Type B pancreatic cell (in vitro differentiated cells): ENCODE results near the gene PIK3AP1. TPM values are rescaled to one million over a fixed set of nuclear protein-coding genes. Genes with fewer than 3 reads are reported as not detected.
"Not testable (repeated sequence)": the region's sequence is repeated elsewhere in the genome, so short reads cannot be mapped to it uniquely, and the experiment has no call there.

Experiments used
- DNase-seq: peaks from one replicate; pipeline ENCODE4 v3.0.0; 2021; ENCODE audit warnings: mixed read lengths; ENCODE audit not compliant: unreplicated experiment; ENCODE audit errors: extremely low spot score
- H3K27ac Mint-ChIP-seq: 2 replicates; pipeline ENCODE4 v1.8.0; 2021; ENCODE audit warnings: mild to moderate bottlenecking, mixed read lengths
- H3K27me3 Mint-ChIP-seq: 2 replicates; pipeline ENCODE4 v1.8.0; 2021; ENCODE audit warnings: mixed read lengths
- H3K36me3 Mint-ChIP-seq: 2 replicates; pipeline ENCODE4 v1.8.0; 2021; ENCODE audit warnings: mixed read lengths
- H3K4me1 Mint-ChIP-seq: one replicate; pipeline ENCODE4 v1.8.0; 2021; ENCODE audit warnings: mixed read lengths; ENCODE audit not compliant: unreplicated experiment
- H3K4me3 Mint-ChIP-seq: 2 replicates; pipeline ENCODE4 v1.8.0; 2021; ENCODE audit warnings: mild to moderate bottlenecking, mixed read lengths
- H3K9me3 Mint-ChIP-seq: 2 replicates; pipeline ENCODE4 v1.8.0; 2021; ENCODE audit warnings: mixed read lengths
- CTCF ChIP-seq: fragments of 200-600 bp; sonication (generic); conservative IDR thresholded peaks from 2 replicates; pipeline ENCODE4 v1.5.0; 2021; ENCODE audit warnings: antibody characterized with exemption, mild to moderate bottlenecking
- total RNA-seq: library from RNA; stranded (reverse); gene quantifications from 2 replicates; pipeline ENCODE4 v1.2.1, GENCODE V29; 2021; ENCODE audit warnings: low replicate concordance

PIK3AP1 gene
- total RNA-seq, 1 donor from 2014 or later: 3.5 TPM

GRCh38 chr10:96560489-96560888 lies 159.8 kb downstream of the PIK3AP1 start:
- TF ChIP-seq CTCF: no peak
- peaks cover 32% of the 10 kb centered on the region for H3K36me3 Mint-ChIP-seq
- H3K27ac Mint-ChIP-seq: no peak overlapping the region
- no peak overlapping the region for H3K4me3 Mint-ChIP-seq
- H3K27me3 Mint-ChIP-seq: no peaks in the 10 kb centered on the region
- DNase-seq: no peak
- H3K4me1 Mint-ChIP-seq: no peaks in the 10 kb centered on the region
- H3K9me3 Mint-ChIP-seq: no peaks in the 10 kb centered on the region

- H3K27ac Mint-ChIP-seq: no peak overlapping the region
- peak; percentile 72 for TF ChIP-seq CTCF
- DNase-seq: no peak
- H3K36me3 Mint-ChIP-seq: peaks cover 19% of the 10 kb centered on the region
- no peaks in the 10 kb centered on the region for H3K27me3 Mint-ChIP-seq
- no peaks in the 10 kb centered on the region for H3K9me3 Mint-ChIP-seq
- no peaks in the 10 kb centered on the region for H3K4me1 Mint-ChIP-seq
- no peak overlapping the region for H3K4me3 Mint-ChIP-seq
Measured at GRCh38 chr10:96556003-96556402, 164.3 kb downstream of the PIK3AP1 start.

- TF ChIP-seq CTCF: no peak
- no peaks in the 10 kb centered on the region for H3K9me3 Mint-ChIP-seq
- no peaks in the 10 kb centered on the region for H3K4me1 Mint-ChIP-seq
- no peak for DNase-seq
- no peak overlapping the region for H3K4me3 Mint-ChIP-seq
- no peaks in the 10 kb centered on the region for H3K27me3 Mint-ChIP-seq
- H3K36me3 Mint-ChIP-seq: peaks cover 15% of the 10 kb centered on the region
- H3K27ac Mint-ChIP-seq: no peak overlapping the region
Measured at GRCh38 chr10:96555330-96555729, 165.0 kb downstream of the PIK3AP1 start.

GRCh38 chr10:96548589-96548988 lies 171.7 kb downstream of the PIK3AP1 start:
- Mint-ChIP-seq H3K4me1 (no peaks in the 10 kb centered on the region), H3K9me3 (no peaks in the 10 kb centered on the region), H3K27ac (no peak overlapping the region), H3K27me3 (no peaks in the 10 kb centered on the region), H3K36me3 (peaks cover 32% of the 10 kb centered on the region), H3K4me3 (no peak overlapping the region)
- TF ChIP-seq CTCF: no peak
- DNase-seq: no peak

GRCh38 chr10:96545558-96545957 lies 174.8 kb downstream of the PIK3AP1 start:
- H3K4me1 Mint-ChIP-seq, DNase-seq, H3K27me3 Mint-ChIP-seq, H3K27ac Mint-ChIP-seq, H3K4me3 Mint-ChIP-seq, H3K9me3 Mint-ChIP-seq: not testable (repeated sequence)
- H3K36me3 Mint-ChIP-seq: peaks cover 38% of the 10 kb centered on the region

Other genes starting within 250 kb of the PIK3AP1 start
- gene TLL2, start 206.6 kb downstream of the PIK3AP1 start, total RNA-seq: 0.55 and 0.85 TPM in 2 replicates
- gene TM9SF3, start 133.5 kb downstream of the PIK3AP1 start, total RNA-seq: 152 and 202 TPM in 2 replicates
- 53.6 and 55.1 TPM in 2 replicates for gene LCOR, start 111.8 kb upstream of the PIK3AP1 start, total RNA-seq